ENCODE measurements around the gene PITPNC1. TPM values are rescaled to one million over a fixed set of nuclear protein-coding genes. Genes with fewer than 3 reads are reported as not detected.

PITPNC1 gene
- total RNA-seq, 2 donors from 2014 or later, result 73.9 to 81.9 TPM

- ATAC-seq (no peak), DNase-seq (ENCODE audit: low spot score) (no peak)
- Mint-ChIP-seq H3K36me3 (peaks cover 43% of the 10 kb centered on the region), H3K27me3 (no peaks in the 10 kb centered on the region), H3K4me3 (no peak overlapping the region), H3K4me1 (ENCODE audit: low read depth in 2 of 2) (peaks cover 15 to 18% of the 10 kb centered on the region in 2 donors), H3K27ac (no peak overlapping the region), H3K9me3 (no peaks in the 10 kb centered on the region)
These were observed 353.6 kb downstream of the PITPNC1 start for GRCh38 chr17:67730731-67731130.

- Mint-ChIP-seq H3K36me3 (peaks cover 46% of the 10 kb centered on the region), H3K9me3 (no peaks in the 10 kb centered on the region), H3K4me1 (ENCODE audit: low read depth in 2 of 2) (peaks cover 13 to 18% of the 10 kb centered on the region in 2 donors), H3K27ac (no peak overlapping the region), H3K27me3 (no peaks in the 10 kb centered on the region), H3K4me3 (no peak overlapping the region)
- DNase-seq (ENCODE audit: low spot score), result no peak
- no peak for ATAC-seq
These were observed 356.4 kb downstream of the PITPNC1 start for GRCh38 chr17:67733449-67733848.

- DNase-seq (ENCODE audit: low spot score), result no peak
- H3K4me3 Mint-ChIP-seq, result no peak overlapping the region
- no peak for ATAC-seq
- peaks cover 26% of the 10 kb centered on the region for H3K36me3 Mint-ChIP-seq
- no peaks in the 10 kb centered on the region for H3K9me3 Mint-ChIP-seq
- H3K27ac Mint-ChIP-seq, result no peak overlapping the region
- H3K4me1 Mint-ChIP-seq (ENCODE audit: low read depth in 2 of 2), result peaks cover 8 to 13% of the 10 kb centered on the region in 2 donors
- no peaks in the 10 kb centered on the region for H3K27me3 Mint-ChIP-seq
These were observed 360.1 kb downstream of the PITPNC1 start for GRCh38 chr17:67737145-67737544.

GRCh38 chr17:67742025-67742424 lies 364.9 kb downstream of the PITPNC1 start:
- no peak overlapping the region for H3K4me3 Mint-ChIP-seq
- H3K27me3 Mint-ChIP-seq, result no peaks in the 10 kb centered on the region
- no peak for DNase-seq (ENCODE audit: low spot score)
- peaks cover 13% of the 10 kb centered on the region for H3K36me3 Mint-ChIP-seq
- no peak for ATAC-seq
- H3K27ac Mint-ChIP-seq, result no peak overlapping the region
- H3K9me3 Mint-ChIP-seq, result no peaks in the 10 kb centered on the region
- no peaks in the 10 kb centered on the region for H3K4me1 Mint-ChIP-seq (ENCODE audit: low read depth in 2 of 2)

Other genes starting within 250 kb of the PITPNC1 start
- 100 to 1,000 TPM; 106 to 110 TPM for gene HELZ, start 132.1 kb upstream of the PITPNC1 start, total RNA-seq
- gene PSMD12, start 10.7 kb upstream of the PITPNC1 start, total RNA-seq, result 10 to 100 TPM; 87.3 to 90.5 TPM